Stimulated activated CD4-positive, alpha-beta T cell treated with anti-CD3 and anti-CD28 coated beads, TNF-alpha, amount 100 ng/mL, for 4 hours (primary cell): ENCODE measurements around the gene KRTAP23-1.

Experiments used
- DNase-seq, 3 experiments: peaks; one replicate each; pipeline ENCODE4 v3.0.0-alpha.2; 2020; ENCODE audit warnings: low read depth in 3 of 3

Gene KRTAP23-1

GRCh38 chr21:30306884-30307283 is 41.5 kb downstream of the KRTAP23-1 start:
- DNase-seq: no peak

DNA sequence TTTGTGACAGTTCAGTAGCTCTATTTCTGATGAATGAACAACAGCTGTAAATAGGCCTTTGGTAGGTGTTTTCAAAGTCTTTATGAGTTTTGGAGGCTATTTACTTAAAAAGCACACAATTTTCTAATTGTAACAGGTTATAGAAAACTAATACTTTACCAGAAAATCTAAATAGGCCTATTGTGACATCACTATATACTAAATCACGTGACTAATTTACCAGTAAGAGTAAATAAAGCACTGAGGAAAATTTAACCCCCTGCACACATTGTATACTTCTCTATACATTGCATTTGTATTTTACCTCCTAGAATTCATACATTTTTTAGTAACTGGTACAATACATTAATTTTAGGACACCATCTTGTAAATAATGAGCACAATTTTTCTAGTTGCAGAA is 43.3 kb downstream of the KRTAP23-1 start:
- no peak for DNase-seq
